Activated T-cell treated with anti-CD3 and anti-CD28 coated beads for 4 hours (primary cell): ENCODE data around the gene GLUD1.
A peak's percentile ranks its signal among the peaks of the same experiment; 100 is the strongest.
"Not testable (repeated sequence)": the region's sequence is repeated elsewhere in the genome, so short reads cannot be mapped to it uniquely, and the experiment has no call there.

Source experiments
- DNase-seq: peaks from one replicate; pipeline ENCODE4 v3.0.0-alpha.2; 2020

Gene GLUD1

DNA sequence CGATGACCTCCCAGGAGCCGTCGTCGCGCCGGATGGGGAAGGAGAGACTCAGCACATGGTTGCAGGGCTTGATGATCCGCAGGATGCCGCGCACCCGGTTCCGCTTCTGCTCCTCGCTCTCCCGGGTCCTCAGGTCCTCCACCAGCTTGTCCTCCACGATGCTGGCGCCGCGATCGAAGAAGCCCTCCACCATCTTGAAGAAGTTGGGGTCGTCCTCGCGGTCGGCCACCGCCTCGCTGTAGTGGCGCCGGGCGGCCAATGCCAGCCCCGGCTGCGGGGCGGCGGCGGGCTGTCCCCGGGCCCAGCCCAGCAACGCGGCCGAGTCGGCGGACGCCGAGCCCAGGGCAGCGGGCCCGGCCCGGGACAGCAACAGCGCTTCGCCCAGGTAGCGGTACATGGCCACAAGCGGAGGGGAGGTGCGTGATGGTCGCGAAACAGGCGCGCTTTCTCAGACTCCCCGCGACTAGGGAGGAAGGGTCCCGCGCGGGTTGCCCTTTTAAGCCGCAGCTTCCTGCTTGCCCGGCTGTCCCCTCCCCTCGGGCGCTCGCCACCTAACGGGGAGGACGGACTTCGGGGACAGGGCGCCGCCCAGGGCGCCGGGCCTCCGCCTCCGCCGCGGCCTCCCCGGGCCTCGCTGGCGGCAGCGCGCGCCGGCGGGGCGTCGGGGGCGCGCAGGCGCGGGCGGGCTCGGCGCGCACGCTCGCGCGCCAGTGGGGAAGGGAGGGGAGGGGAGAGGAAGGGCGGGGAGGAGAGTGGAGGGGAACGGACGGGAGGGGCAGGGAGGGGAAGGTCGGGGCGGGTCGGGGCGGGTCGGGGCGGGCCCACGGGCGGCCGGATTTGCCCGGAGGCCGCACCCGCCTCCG lies at the start of gene GLUD1, which contains the start of gene SHLD2:
Gene GLUD1 (minus strand): TSS at position 471 of the 863 bp plus-strand sequence. CDS start 74 bp downstream, at position 397.
Gene SHLD2 (plus strand): TSS at position 834 of the 863 bp plus-strand sequence. CDS start 56,149 bp downstream, outside the sequence.
- peak; percentile 72 for DNase-seq

DNA sequence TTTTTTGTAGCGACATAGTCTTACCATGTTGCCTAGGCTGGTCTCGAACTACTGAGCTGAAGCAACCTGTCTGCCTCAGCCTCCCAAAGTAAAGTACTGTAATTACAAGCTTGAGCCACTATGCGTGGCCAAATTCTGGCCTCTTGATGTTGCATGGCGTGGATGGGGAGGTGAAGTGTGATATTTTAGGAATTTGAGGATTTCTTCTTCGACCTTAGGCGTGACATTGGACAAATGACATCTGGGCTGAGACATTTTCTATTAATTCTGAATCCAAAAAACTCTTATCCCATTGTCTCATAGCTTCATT lies 48.4 kb upstream of the GLUD1 start:
- not testable (repeated sequence) for DNase-seq

DNA sequence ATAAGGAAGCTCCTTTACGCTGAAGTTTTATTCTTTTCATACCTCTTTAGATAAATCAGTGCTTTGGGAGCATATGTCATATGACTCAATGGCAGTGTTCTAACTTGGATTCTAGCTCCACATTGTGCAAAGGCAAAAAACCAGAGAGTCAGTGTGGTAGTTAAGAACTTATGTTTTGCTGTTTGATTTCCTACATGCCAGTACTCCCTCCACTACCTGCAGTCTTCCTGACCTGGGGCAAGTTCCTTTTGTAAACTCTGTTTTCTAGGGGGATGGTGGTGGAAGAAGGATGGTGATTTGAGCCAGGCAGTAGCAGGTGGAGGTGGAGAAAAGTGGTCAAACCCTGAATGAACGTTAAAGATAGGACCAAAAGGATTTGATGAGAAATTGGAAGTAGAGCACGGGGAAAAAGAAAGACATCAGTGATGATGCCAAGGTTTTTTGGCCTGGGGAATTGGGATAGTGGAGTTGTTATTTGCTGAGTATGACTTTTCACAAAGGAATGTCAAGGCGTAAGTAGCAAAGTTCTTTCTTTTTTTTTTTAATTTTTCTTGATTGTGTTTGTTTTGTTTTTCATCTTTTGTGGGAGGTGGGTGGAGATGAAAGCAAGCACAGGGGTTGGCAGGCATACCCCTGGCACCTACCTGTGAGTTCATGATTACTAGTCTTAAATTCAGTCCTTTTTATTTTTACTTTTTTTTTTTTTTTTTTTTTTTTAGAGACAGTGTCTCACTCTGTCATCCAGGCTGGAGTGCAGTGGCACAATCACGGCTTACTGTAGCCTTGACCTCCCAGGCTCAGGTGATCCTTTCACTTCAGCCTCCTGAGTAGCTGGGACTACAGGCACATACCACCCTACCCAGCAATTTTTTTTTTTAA lies 47.8 kb upstream of the GLUD1 start:
- DNase-seq, result not testable (repeated sequence)

DNA sequence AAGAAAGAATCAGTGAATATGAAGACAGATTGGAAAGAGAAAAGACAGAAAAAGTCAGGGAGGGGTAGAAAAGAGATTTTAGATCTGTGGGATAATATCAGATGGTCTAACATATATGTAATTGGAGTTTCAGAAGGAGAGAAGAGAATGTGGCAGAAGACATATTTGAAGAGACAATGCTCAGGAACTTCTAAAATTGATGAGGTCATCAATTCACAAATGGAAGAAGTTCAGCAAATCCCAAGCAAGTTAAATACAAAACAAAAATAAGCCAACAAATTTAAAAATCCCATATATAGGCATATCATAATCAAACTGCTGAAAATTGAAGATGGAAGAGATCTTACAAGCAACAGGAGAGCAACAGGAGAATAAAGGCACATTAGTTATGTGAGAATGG lies 42.8 kb upstream of the GLUD1 start:
- not testable (repeated sequence) for DNase-seq

DNA sequence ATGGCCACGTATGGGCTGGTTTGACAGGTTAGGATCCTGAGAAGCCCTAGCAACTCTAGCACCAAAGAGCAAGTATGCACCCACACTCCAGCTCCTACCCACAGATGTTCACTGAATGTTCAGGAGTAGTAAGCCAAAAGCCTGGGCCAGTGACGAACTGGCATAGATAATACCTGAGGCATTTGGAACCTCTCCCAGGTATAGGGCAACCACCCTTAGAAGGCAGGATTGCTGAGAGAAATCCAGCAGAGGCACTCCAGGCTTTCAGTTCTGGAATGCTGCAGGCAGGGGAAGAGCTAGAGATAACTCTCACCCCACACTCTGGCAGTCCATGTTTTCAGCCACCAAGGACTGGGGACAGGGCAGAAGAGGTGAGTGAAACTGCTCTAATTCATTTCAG lies 39.8 kb upstream of the GLUD1 start:
- not testable (repeated sequence) for DNase-seq

DNA sequence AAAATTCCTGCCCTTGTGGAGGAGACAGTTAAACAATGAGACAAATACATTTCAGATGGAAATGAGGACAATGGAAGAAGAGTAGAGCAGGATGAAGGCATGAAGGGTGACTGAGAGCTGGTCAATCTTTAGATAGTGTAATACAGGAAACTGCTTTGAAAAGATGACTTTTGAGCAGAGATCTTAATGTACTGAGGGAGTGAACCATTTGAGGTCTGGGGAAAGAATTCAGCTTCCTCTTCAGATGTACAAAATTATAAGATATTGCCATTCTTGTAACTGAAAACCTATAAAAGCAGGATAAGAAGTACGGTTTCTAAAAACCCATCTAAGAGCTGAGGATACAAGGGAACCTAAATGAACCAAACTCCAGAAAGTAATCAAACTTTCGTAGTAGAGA lies 39.3 kb upstream of the GLUD1 start:
- DNase-seq, result not testable (repeated sequence)

DNA sequence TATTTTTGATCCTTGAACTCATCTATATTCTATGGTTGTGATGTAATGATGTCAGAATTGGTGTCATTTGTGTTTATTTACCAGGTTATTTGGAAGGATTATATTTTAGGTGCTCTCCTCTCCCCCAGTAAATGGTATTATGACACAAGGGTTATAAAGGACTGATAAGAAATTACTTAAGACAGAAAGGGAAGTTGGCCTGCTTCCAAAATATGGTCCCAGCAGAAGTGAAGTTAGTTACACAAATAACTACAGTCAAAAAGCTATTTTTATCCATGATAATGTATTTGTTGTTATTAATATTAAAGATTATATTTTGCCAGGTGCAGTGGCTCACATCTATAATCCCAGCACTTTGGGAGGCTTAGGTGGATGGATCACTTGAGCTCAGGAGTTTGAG lies 37.5 kb upstream of the GLUD1 start:
- not testable (repeated sequence) for DNase-seq

DNA sequence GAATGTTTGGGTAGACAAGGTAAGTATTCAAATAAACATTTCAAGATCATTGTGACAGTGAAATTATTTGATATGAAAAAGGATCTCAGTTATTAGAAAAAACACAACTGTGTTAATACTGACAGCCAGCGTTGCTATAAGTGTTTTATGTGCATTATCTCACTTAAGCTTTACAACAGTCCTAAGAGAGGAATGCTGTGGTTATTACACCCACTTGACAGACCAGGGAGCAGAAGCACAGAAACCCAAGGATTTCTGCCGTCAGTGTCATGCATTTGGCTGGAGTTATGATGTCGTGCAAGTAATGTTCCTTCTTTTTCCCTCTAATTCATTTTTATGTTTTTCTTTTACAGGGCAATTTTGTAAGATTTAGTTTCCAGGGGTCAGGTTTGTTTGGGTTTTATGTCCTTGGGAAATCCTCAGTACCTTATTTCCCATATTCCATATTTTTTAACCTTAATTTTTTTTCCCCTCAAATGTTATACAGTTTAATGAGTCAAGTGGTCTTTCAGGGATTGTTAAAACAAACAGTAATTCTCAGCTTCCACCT lies 33.0 kb upstream of the GLUD1 start:
- DNase-seq, result not testable (repeated sequence)

DNA sequence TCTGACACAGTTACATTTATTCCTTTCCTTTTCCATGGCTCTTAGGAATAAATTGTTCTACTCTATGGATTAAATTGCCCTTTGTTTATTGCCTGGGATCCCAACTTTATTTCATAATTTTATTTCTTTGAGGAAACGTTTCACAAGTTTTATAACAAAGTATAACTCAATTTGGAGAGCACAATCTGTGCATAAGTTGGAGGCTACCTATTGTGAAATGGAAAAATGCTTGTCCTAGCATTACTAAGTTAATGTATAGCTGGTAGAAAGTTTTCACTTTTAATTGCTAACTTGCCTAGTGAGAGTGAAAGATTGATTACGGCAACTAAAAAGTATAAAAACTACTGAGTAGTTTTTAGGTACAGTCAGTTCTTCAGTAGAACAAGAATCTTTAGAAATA lies 32.4 kb upstream of the GLUD1 start:
- not testable (repeated sequence) for DNase-seq

DNA sequence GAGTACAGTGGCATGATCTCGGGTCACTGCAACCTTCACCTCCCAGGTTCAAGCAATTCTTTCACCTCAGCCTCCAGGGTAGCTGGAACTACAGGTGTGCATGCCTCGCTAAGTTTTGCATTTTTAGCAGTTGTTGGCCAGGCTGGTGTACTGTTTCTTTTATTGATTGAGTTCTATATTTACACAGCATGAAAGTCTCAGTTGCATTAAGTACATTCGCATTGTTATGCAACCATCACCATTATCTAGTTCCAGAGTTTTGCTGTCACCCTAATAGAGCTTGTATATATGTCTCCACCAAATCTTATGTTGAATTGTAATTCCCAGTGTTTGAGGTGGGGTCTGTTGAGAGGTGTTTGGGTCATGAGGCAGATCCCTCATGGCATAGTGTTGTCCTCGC lies 28.7 kb upstream of the GLUD1 start:
- not testable (repeated sequence) for DNase-seq

DNA sequence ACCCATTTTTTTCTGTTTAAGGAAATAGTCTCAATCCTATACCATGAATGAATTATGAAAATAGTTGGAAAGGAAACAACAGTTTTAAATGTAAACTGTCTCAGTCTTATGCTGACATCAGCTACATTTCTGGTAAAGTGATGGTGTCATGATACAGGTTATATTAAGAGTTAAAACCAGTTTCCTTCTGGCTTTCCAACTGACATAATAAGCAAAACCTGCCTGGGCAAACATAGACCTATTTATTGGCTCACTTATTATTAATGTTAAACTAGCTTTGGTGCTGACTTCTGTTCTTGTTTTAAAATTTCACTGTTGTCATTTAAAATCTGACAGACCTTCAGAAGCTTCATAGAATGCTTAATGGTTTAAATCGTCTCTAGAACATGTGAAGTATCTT lies 24.4 kb upstream of the GLUD1 start:
- DNase-seq, result not testable (repeated sequence)

DNA sequence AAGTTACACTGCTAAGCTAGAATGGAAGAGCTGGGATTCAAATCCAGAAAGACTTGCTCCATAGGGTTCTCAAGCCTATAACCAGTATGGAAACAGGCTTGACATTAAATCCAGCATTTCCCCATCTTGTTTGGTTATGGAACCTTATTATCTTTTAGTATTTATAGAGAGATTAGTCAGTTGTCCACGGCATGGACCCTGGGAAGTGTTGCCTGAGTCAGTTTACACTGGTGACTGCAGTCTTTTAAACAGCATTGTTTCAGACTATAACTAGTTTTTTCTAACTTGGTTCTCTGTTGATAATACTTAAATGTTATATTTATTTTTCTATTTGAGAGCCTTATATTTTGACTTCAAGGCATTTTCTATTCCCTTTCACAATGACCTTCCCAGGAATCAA lies 23.5 kb upstream of the GLUD1 start:
- DNase-seq, result not testable (repeated sequence)

DNA sequence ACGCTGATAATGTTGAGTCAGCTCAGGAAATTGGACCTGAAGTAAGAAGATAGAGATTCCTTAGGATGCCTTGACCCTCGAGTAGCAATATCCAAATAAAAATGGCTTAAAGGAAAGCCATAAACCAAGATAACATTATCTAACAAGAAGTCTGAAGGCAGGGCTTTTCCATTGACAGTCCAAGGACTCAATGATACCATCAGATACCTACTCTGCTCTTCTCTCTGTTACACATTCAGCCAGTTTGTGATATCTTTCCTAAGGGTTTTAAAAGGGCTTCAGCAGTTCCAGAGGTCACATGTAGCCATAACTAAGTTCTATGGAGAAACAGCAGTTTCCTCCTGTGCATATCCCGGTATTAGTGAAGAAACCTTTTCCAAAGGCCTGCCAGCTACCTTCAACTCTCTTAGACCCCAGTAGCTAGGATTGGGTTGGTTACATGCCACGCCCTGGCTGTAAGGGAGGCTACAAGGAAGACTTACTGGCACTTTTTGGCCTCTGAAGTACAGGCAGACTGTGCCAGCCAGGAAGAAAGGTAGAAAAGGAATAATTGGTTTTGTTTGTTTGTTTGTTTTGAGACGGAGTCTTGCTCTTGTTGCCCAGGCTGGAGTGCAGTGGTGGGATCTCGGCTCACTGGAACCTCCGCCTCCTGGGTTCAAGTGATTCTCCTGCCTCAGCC lies 10.9 kb upstream of the GLUD1 start:
- no peak for DNase-seq

DNA sequence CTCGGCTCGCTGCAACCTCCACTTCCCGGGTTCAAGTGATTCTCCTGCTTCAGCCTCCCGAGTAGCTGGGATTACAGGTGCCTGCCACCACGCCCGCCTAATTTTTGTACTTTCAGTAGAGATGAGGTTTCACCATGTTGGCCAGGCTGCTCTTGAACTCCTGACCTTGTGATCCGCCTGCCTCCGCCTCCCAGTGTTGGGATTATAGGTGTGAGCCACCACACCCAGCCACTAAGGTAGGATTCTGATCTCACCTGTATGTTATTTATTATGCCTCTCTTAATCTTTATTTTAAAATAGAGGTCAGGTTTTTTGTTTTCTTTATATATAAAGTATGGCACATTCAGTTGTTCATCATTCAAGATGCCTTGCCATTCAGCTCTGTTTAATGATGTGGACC lies 10.1 kb upstream of the GLUD1 start:
- DNase-seq, result not testable (repeated sequence)

DNA sequence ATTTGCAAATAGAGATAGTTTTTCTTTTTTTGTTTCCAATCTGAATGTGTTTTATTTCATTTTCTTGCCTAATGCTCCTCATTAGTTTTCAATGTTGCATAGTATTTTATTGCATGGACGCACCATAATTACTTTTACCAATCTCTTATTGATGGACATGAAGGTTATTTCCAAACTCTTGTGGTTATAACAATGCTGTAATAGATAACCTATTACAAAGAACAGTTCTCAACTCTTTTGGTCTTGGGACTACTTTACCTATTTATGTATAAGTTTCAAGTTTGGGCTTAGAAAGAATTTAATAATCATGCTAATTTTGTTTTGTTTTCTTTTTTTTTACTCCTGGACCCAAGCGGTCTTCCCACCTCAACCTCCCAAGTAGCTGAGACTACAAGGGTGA lies 7.4 kb upstream of the GLUD1 start:
- DNase-seq, result no peak

DNA sequence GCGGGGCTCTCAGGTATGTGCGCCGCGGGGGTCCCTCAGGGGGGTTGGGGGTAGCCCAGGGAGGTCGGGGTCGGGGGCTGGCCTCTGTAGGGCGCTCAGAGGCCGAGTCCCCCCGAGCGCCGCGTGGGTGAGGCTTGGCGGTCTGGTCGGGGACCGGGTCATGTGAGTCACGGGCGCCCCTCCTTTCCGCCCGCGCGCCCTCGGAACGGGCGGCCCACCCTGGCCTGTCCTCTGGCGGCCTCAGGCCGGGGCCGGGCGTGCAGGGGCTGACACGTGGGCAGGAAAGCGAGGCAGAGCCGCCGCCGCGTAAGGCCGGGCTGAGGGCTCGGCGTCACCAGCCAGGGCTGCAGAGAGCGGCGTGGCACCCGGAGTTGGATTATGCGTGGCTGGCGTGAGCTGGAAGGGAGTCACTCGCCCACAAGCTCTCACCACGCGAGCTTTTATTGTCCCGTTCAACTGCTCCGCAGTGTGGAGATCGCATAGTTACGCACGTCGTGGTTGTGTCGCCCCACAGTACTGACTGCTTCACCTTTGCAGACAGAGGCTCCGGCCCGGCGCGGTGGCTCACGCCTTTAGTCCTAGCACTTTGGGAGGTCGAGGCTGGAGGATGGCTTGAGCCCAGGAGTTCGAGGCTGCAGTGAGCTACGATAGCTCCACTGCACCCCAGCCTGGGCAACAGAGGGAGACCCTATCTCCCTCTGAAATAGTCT lies 748 bp upstream of the GLUD1 start:
- DNase-seq, result peak; percentile 60

DNA sequence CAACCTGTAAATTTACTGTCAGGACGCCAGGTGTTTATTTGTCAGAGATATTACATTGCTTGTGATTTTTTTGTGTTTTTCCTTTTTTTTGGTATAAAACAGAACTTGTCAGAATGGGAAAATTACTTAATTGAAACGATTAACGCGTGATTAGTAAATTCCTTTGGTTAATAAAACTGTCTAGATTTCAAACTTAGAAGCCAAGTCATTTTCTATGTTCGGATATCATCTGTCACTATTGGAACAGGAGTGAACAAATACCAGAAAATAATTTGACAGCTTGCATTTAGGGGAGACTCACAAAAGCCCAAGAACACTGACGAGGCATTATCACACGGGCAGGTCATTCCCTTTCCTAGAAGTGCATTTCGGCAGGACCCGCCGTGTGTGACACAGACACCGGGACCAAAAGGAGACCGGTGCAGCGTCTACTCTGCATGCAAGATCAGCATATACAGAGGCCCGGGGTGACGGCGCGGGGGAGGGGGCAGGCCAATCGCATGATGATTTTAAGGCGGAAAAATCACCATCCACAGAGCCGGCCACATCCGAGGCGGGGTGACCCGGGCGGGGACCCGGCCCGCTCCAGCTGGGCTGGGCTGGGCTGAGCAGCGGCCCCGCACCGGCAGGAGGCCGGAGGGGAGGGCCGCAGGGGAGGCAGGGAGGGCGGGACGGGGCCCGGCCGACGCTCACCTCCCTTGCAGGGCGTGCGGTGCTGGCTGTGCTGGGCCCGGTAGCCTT lies 841 bp downstream of the GLUD1 start:
- peak; percentile 49 for DNase-seq

DNA sequence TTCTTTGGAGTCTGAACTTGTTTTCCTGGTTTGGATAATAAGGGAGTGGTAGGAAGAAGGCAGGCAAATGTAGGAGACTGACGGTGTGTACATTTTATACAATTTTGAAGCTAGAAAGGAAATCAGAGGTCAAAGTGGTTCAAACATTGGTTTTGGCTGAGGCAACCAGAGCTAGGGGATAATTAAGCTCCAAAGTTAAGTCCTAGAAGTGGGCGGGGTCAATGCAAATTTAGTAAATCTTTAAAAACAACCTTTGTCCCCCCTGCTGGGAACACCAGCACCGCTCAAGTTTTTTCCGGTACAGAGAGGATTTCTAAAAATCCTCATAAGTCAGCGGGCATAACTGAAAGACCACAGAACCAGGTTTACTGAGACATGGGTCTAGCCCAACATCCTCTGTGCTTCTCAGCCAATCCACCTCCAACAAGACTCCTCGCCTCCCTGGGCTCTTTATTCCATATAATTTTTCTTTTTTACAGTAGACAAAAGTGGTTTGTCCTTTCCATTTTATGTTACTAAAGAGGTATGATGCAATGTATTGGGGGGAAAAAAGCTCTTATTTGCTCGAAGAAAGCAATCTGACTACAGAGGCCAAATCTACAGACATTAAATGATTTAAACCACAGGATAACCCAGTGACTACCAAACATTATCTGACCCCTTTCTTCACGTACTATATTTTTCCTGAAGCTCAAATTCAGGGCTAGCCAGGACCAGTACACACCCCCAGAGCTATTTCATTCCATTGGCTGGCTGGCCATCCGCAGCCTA lies 1.6 kb downstream of the GLUD1 start:
- DNase-seq, result no peak

DNA sequence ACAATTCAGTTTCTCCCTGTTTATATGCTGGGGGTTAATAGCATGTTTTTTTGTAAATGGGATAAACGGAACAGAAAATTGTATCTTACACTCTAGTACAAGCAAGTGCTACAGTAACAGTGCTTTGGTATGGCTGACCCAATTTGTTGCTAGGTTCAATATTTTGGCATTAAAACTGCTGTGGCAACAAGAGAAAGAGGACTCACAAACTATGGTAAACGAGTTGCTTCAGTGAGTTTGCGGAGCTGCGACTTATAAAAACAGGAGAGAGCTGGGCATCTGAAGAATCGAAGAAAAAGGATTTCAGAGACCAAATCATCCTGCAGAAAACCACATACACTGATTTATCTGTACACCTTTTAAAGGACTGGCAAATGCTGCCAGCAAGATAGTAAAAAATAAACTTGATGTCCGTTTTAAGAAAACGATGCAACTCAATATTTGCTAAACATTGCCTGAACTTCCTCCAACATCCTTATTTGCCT lies 2.2 kb downstream of the GLUD1 start:
- DNase-seq, result no peak

DNA sequence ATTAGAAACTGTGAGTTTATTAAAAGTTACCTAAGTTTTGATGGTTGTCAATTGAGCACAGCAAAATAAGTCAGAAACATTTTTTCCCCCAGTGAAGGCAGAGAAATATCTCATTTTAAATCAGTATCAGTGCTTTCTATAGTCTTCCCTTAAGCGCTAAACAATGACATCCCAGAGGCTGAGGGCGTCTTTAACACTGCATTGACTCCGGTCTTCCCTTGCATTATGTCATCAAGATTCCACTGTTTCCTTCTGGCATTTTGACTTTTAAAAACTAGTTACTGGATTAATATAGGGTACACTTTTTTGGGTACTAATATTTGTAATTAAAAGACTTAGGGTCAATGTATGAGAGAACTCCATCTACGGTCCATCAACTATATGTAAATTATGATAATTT lies 3.9 kb downstream of the GLUD1 start:
- DNase-seq, result no peak
